ENCODE measurements around the gene WWOX. TPM values are rescaled to one million over a fixed set of nuclear protein-coding genes. Genes with fewer than 3 reads are reported as not detected.

WWOX gene
- total and polyA plus RNA-seq, 10 donors, result 5.9 to 90.3 (median 26.4) TPM

GRCh38 chr16:78289373-78289772 lies 189.9 kb downstream of the WWOX start:
- TF ChIP-seq POLR2A (IDR thresholded peaks at IDR 0.05), result no peak
- no peak for TF ChIP-seq POLR2AphosphoS5 (IDR thresholded peaks at IDR 0.05)
- no peak for TF ChIP-seq CTCF (IDR thresholded peaks at IDR 0.05 in 8 of 11, conservative IDR thresholded peaks at IDR 0.05 in 3 of 11)
- Histone ChIP-seq H3K4me3 (no peak overlapping the region), H3K27me3 (replicated peaks in 1 of 7) (no peaks in the 10 kb centered on the region), H3K27ac (no peak overlapping the region), H3K9me3 (no peaks in the 10 kb centered on the region), H3K4me1 (no peaks in the 10 kb centered on the region), H3K36me3 (no peaks in the 10 kb centered on the region)
- no peak for DNase-seq
- intact Hi-C loops (cut with DNase I; ENCODE audit: low total_unique reads), result no loop called here
- 63 to 95% (median 75%) methylated on average over 3 of the region's 3 CpGs for WGBS, 5 donors

GRCh38 chr16:78289844-78290277 lies 190.4 kb downstream of the WWOX start:
- no peaks in the 10 kb centered on the region for H3K27me3 ChIP-seq (replicated peaks in 1 of 7)
- H3K4me1 ChIP-seq, result no peaks in the 10 kb centered on the region
- H3K27ac ChIP-seq, result no peak overlapping the region
- DNase-seq, result no peak
- H3K4me3 ChIP-seq, result no peak overlapping the region
- WGBS, 5 donors, result 79 to 89% (median 85%) methylated on average over 7 of the region's 7 CpGs
- no peaks in the 10 kb centered on the region for H3K9me3 ChIP-seq
- H3K36me3 ChIP-seq, result no peaks in the 10 kb centered on the region
- TF ChIP-seq POLR2A (IDR thresholded peaks at IDR 0.05) (no peak), POLR2AphosphoS5 (IDR thresholded peaks at IDR 0.05) (no peak), CTCF (IDR thresholded peaks at IDR 0.05 in 8 of 11, conservative IDR thresholded peaks at IDR 0.05 in 3 of 11) (no peak)
- intact Hi-C loops (cut with DNase I; ENCODE audit: low total_unique reads), result no loop called here

GRCh38 chr16:78290395-78290794 lies 190.9 kb downstream of the WWOX start:
- TF ChIP-seq POLR2AphosphoS5 (IDR thresholded peaks at IDR 0.05) (no peak), CTCF (IDR thresholded peaks at IDR 0.05 in 8 of 11, conservative IDR thresholded peaks at IDR 0.05 in 3 of 11) (no peak), POLR2A (IDR thresholded peaks at IDR 0.05) (no peak)
- H3K4me1 ChIP-seq, result no peaks in the 10 kb centered on the region
- no peaks in the 10 kb centered on the region for H3K36me3 ChIP-seq
- no peak overlapping the region for H3K4me3 ChIP-seq
- H3K27ac ChIP-seq, result no peak overlapping the region
- DNase-seq, result no peak
- WGBS, 5 donors, result 77 to 85% (median 80%) methylated on average over 6 of the region's 6 CpGs
- no peaks in the 10 kb centered on the region for H3K9me3 ChIP-seq
- intact Hi-C loops (cut with DNase I; ENCODE audit: low total_unique reads), result no loop called here
- no peaks in the 10 kb centered on the region for H3K27me3 ChIP-seq (replicated peaks in 1 of 7)

- Histone ChIP-seq H3K9me3 (no peaks in the 10 kb centered on the region), H3K27ac (no peak overlapping the region), H3K27me3 (replicated peaks in 1 of 7) (no peaks in the 10 kb centered on the region), H3K4me1 (no peaks in the 10 kb centered on the region), H3K36me3 (no peaks in the 10 kb centered on the region), H3K4me3 (no peak overlapping the region)
- 77 to 89% (median 85%) methylated on average over 12 of the region's 12 CpGs for WGBS, 5 donors
- TF ChIP-seq POLR2AphosphoS5 (IDR thresholded peaks at IDR 0.05) (no peak), CTCF (IDR thresholded peaks at IDR 0.05 in 8 of 11, conservative IDR thresholded peaks at IDR 0.05 in 3 of 11) (no peak), POLR2A (IDR thresholded peaks at IDR 0.05) (no peak)
- no peak for DNase-seq
- intact Hi-C loops (cut with DNase I; ENCODE audit: low total_unique reads), result no loop called here
Observed at GRCh38 chr16:78290872-78291591, 191.6 kb downstream of the WWOX start.
